ENCODE measurements around the gene FIBP. TPM values are rescaled to one million over a fixed set of nuclear protein-coding genes. Genes with fewer than 3 reads are reported as not detected.

The FIBP gene
- total and polyA plus RNA-seq, 7 experiments from 2014 or later = 25.9 to 78.3 (median 50.0) TPM

DNA sequence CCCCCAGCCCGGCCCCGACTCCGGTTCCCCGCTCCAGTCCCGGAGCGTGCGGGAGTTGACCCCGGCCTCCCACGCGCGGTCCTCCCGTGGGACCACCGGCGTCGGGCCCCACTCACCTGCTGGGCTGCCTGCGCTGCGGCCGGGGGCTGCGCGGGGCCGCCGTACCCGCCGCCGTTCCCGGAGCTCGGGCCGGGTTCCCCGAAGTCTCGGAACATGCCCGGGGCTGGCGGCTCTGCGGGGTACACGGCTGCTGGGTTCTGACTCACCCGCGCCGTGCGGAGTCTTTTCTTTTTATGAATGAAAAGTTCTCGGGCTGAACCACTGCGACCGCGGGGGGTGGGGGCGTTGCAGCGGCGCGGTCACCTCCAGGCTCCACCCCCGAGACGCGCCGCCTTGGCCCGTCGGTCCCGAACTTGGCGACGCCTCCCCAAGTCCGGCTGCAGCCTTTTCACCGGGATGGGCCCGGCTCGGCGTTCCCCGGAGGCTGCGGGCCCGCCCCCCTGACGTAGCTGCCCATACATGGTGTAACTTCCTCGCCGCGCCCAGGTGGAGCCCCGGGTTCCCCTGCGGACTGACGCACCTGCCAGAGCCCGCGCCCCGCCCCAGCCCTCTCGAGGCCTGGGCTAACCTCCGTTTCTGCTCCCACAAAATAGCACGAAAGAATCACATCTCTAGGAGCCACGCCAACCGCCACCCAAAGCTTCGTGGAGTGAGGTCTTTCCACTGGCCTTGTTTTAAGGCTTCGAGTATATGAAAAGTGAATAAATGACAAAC, 12.0 kb upstream of the FIBP start, which contains the start of gene FOSL1:
Gene FOSL1, minus strand, starts transcription at position 264 of the 774 bp plus-strand sequence. Its CDS starts 49 bp downstream, at position 215.
- Mint-ChIP-seq H3K27ac (peak within 1 kb of the TSS in 6 of 9 donors; percentile 43 to 88 (median 80)), H3K4me1 (peaks cover 6 to 42% (median 10%) of the 10 kb centered on the region in 7 donors), H3K4me3 (peak within 1 kb of the TSS; percentile 64 to 81 (median 74)), H3K27me3 (peaks cover 0 to 11% (median 3%) of the 10 kb centered on the region in 5 donors), H3K9me3 (no peaks in the 10 kb centered on the region), H3K36me3 (no peaks in the 10 kb centered on the region)
- ChIA-PET POLR2A (interaction anchor here (0.7 to 6.5 kb wide), 10 partner anchors 9 to 103 kb away, joined by 3 to 108 read pairs (median 6); partner anchors contain the start of genes C11orf68, CCDC85B and FIBP), CTCF (interaction anchor here (1.1 to 2.4 kb wide), 4 partner anchors 8 to 12 kb away, joined by 3 to 10 read pairs (median 7); partner anchors contain the start of genes CCDC85B and FIBP)
- ATAC-seq = peak; percentile 95
- peak; percentile 83 to 97 (median 89) for DNase-seq
- peak within 1 kb of the TSS; percentile 47 for H3K27ac ChIP-seq (ENCODE audit: low read depth, low read length)
- peaks cover 17 to 19% of the 10 kb centered on the region in 2 donors for H3K4me1 ChIP-seq (ENCODE audit: control insufficient read depth in 2 of 2, insufficient read depth in 2 of 2, low read length in 2 of 2)
- no peaks in the 10 kb centered on the region for H3K36me3 ChIP-seq (ENCODE audit: control insufficient read depth in 2 of 3, insufficient read depth in 3 of 3, low read length in 3 of 3)
- H3K4me3 ChIP-seq (ENCODE audit: low read length) = peak within 1 kb of the TSS; percentile 51
- no peaks in the 10 kb centered on the region for H3K9me3 ChIP-seq (ENCODE audit: control insufficient read depth in 2 of 3, low read length in 3 of 3)
- peaks cover 0 to 6% of the 10 kb centered on the region in 2 donors for H3K27me3 ChIP-seq (ENCODE audit: control insufficient read depth in 2 of 2, insufficient read depth in 2 of 2, low read length in 2 of 2)
- intact Hi-C loops (cut with micrococcal nuclease) = loop anchor here (1.0 to 10.0 kb wide), 6 partner anchors 10 to 154 kb away; partner anchors contain the start of genes C11orf68 (in 2 of the 2), CCDC85B (in 2 of the 2), DRAP1 (in 2 of the 2) and SART1 (in 1 of the 2)

DNA sequence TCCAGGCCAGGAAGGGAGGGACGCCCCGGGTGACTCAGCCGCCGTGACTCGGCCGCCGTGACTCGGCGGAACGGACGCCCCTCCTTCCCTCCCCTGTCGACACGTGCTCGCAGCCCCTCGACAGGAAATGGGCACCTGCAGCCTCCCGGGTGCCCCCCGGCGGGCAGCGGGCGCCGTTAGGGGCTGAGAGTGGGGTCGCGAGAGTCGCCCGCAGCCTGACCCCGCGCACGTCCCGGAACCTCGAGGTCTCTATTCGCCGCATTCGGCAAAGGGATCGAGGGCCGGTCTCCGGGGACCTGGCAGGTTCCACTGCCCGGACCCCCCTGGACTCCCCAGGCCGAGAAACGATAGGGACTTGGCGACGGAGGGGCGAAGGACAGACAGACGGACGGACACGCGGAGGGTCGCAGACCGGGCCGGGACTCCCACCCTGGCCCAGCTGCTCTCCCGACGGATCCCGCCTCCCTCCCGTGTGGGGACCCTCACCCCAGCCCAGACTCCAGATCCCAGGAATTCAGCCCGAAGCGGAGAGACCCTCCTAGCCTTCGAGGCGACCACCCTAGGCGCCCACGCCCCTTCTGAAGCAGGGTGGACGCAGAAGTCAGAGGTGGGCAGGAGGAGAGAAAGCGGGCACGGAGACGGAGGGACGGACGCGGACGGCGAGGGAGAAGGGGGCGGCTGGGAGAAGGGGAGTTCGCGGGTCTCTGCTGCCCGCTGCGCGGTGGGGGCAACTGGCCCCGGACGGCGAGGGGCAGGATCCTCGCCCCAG, 11.3 kb upstream of the FIBP start:
- Mint-ChIP-seq H3K27ac (peak overlapping the region in 2 of 9 donors; percentile 63 to 65), H3K27me3 (peaks cover 0 to 11% (median 3%) of the 10 kb centered on the region in 5 donors), H3K4me1 (peaks cover 7 to 45% (median 12%) of the 10 kb centered on the region in 7 donors), H3K4me3 (peak overlapping the region in 9 of 10 donors; percentile 20 to 81 (median 62)), H3K36me3 (no peaks in the 10 kb centered on the region), H3K9me3 (no peaks in the 10 kb centered on the region)
- Histone ChIP-seq H3K36me3 (ENCODE audit: control insufficient read depth in 2 of 3, insufficient read depth in 3 of 3, low read length in 3 of 3) (no peaks in the 10 kb centered on the region), H3K27ac (ENCODE audit: low read depth, low read length) (peak overlapping the region; percentile 47), H3K4me3 (ENCODE audit: low read length) (peak overlapping the region; percentile 51), H3K4me1 (ENCODE audit: control insufficient read depth in 2 of 2, insufficient read depth in 2 of 2, low read length in 2 of 2) (peaks cover 17 to 19% of the 10 kb centered on the region in 2 donors), H3K27me3 (ENCODE audit: control insufficient read depth in 2 of 2, insufficient read depth in 2 of 2, low read length in 2 of 2) (peaks cover 0 to 6% of the 10 kb centered on the region in 2 donors), H3K9me3 (ENCODE audit: control insufficient read depth in 2 of 3, low read length in 3 of 3) (no peaks in the 10 kb centered on the region)
- ChIA-PET POLR2A (interaction anchor here (1.4 to 6.5 kb wide), 4 partner anchors 9 to 29 kb away, joined by 3 to 108 read pairs (median 14); partner anchors contain the start of genes CCDC85B and FIBP), CTCF (interaction anchor here (1.1 to 1.8 kb wide), 2 partner anchors 9 to 12 kb away, joined by 3 to 7 read pairs; partner anchors contain the start of gene CCDC85B)
- intact Hi-C loops (cut with micrococcal nuclease) = loop anchor here (1.0 to 10.0 kb wide), 6 partner anchors 9 to 155 kb away; partner anchors contain the start of genes C11orf68 (in 2 of the 2), CCDC85B (in 2 of the 2), DRAP1 (in 2 of the 2) and SART1 (in 1 of the 2)
- no peak for ATAC-seq
- peak in 2 of 9 donors; percentile 52 to 81 for DNase-seq

DNA sequence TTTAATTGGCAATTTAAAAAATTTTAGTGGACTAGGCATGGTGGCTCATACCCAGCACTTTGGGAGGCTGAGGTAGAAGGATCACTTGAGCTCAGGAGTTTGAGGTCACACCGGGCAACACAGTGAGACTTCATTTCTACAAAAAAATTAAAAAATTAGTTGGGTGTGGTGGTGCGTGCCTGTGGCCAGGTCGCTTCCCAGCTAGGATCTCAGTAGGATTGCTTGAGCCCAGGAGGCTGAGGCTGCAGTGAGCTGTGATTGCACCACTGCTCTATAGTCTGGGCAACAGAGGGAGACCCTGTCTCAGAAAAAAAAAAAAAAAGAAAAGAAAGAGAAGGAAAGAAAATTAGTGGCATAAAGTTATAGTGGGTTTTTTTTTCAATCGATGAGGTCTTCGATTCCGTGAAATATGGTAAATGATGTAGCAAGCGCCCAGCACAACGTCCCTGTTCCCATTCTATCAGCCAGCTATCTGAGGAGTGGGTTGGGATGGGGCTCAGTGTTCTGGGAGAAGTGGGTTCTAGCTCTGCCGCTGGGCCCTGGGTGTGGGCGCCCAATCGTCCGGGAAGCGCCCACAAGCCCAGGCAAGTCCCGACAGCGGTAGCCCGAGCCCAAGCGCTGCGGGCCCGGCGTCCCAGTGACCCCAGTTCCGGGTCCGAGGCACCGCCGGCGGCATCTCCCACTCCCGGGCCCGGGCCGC, 10.5 kb upstream of the FIBP start:
- H3K27me3 Mint-ChIP-seq = peaks cover 0 to 10% (median 3%) of the 10 kb centered on the region in 5 donors
- H3K27ac ChIP-seq (ENCODE audit: low read depth, low read length) = peak overlapping the region; percentile 1
- DNase-seq (no peak), ATAC-seq (no peak)
- H3K36me3 ChIP-seq (ENCODE audit: control insufficient read depth in 2 of 3, insufficient read depth in 3 of 3, low read length in 3 of 3) = no peaks in the 10 kb centered on the region
- no peak overlapping the region for H3K4me3 ChIP-seq (ENCODE audit: low read length)
- H3K9me3 ChIP-seq (ENCODE audit: control insufficient read depth in 2 of 3, low read length in 3 of 3) = no peaks in the 10 kb centered on the region
- H3K4me1 ChIP-seq (ENCODE audit: control insufficient read depth in 2 of 2, insufficient read depth in 2 of 2, low read length in 2 of 2) = peaks cover 23 to 26% of the 10 kb centered on the region in 2 donors
- intact Hi-C loops (cut with micrococcal nuclease) = no loop called here
- POLR2A ChIA-PET = interaction anchor here (1.4 to 6.5 kb wide), 4 partner anchors 8 to 29 kb away, joined by 3 to 108 read pairs (median 14); partner anchors contain the start of genes CCDC85B and FIBP
- peaks cover 0 to 6% of the 10 kb centered on the region in 2 donors for H3K27me3 ChIP-seq (ENCODE audit: control insufficient read depth in 2 of 2, insufficient read depth in 2 of 2, low read length in 2 of 2)
- peak overlapping the region; percentile 62 to 83 (median 73) for H3K4me3 Mint-ChIP-seq
- H3K9me3 Mint-ChIP-seq = no peaks in the 10 kb centered on the region
- H3K4me1 Mint-ChIP-seq = peaks cover 7 to 51% (median 20%) of the 10 kb centered on the region in 7 donors
- H3K27ac Mint-ChIP-seq = peak overlapping the region in 6 of 9 donors; percentile 24 to 75 (median 72)
- CTCF ChIA-PET = interaction anchor here (0.8 to 1.3 kb wide), 4 partner anchors 9 to 60 kb away, joined by 3 to 5 read pairs (median 3); partner anchors contain the start of gene CCDC85B
- H3K36me3 Mint-ChIP-seq = no peaks in the 10 kb centered on the region

DNA sequence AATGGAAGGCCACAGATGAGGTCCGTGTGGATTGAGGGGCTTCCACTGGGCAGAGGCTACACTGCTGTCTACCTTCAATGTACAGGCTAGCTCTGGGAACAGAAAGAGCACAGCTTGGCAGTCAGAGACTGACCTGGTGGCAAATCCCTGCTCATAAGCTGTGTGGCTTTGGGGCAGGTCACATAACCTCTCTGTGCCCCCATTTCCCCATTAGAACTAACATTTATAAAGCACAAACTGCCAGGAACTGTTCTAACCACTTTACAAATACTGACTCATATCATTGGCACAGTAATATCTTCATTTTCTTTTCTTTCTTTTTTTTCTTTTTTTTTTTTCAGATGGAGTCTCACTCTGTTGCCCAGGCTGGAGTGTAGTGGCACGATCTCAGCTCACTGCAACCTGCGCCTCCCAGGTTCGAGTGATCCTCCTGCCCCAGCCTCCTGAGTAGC, 8.8 kb upstream of the FIBP start:
- Histone ChIP-seq H3K4me1 (ENCODE audit: control insufficient read depth in 2 of 2, insufficient read depth in 2 of 2, low read length in 2 of 2) (peaks cover 39 to 43% of the 10 kb centered on the region in 2 donors), H3K27ac (ENCODE audit: low read depth, low read length) (no peak overlapping the region), H3K27me3 (ENCODE audit: control insufficient read depth in 2 of 2, insufficient read depth in 2 of 2, low read length in 2 of 2) (peaks cover 0 to 6% of the 10 kb centered on the region in 2 donors), H3K4me3 (ENCODE audit: low read length) (no peak overlapping the region), H3K9me3 (ENCODE audit: control insufficient read depth in 2 of 3, low read length in 3 of 3) (no peaks in the 10 kb centered on the region), H3K36me3 (ENCODE audit: control insufficient read depth in 2 of 3, insufficient read depth in 3 of 3, low read length in 3 of 3) (no peaks in the 10 kb centered on the region)
- DNase-seq (no peak), ATAC-seq (no peak)
- Mint-ChIP-seq H3K9me3 (no peaks in the 10 kb centered on the region), H3K36me3 (no peaks in the 10 kb centered on the region), H3K27me3 (peaks cover 0 to 4% (median 0%) of the 10 kb centered on the region in 5 donors), H3K4me3 (peak overlapping the region in 1 of 10 donors; percentile 36), H3K27ac (peak overlapping the region in 1 of 9 donors; percentile 29), H3K4me1 (peaks cover 15 to 62% (median 35%) of the 10 kb centered on the region in 7 donors)
- ChIA-PET CTCF (interaction anchor here (5.0 kb wide), 1 partner anchor 12 kb away, joined by 36 read pairs; no protein-coding TSS in a partner anchor), POLR2A (interaction anchor here (0.6 to 5.0 kb wide), 5 partner anchors 21 to 227 kb away, joined by 3 to 21 read pairs (median 3); partner anchors contain the start of gene CFL1)
- intact Hi-C loops (cut with micrococcal nuclease) = no loop called here

DNA sequence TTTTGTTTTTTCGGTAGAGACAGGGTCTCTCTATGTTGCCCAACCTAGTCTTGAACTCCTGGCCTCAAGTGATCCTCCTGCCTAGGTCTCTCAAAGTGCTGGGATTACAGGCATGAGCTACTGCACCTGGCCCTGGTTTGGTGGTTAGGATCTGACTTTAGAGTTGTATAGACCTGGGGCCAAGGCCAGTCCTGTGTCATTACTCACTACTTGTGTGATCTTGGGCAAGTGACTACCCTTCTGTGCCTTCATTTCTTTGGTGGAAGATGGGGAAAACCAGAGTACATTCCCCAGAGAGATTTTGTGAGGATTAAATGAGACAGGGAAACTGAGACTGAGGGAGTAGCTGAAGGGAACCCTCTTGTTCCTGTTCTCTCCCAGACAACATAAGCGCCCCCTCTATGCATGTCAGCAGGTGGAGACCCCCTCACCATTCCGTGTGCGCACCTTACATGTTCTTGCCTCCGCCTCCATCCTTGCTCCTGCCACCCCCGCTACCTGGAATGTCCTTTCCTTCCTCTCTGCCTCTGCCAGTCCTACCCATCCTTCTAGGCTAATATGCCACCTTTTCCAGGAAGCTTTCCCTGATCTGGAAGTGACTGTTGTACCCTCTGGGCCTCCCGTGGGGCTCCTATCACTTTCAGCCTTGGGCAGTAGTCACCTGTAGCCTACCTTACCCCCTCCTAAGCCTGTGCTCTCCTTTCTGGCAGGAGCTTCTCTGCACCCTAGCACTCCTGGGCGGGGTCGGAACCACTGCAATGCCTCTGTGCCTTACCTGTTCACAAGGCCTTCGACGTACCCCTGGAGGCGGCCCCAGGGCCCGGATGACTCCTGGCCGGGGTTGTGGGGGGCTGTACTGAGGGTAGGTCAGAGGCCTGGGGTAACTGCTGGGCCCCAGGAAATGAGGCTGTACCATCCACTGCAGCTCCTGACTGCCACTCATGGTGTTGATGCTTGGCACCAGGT, 8.0 kb upstream of the FIBP start:
- Histone ChIP-seq H3K36me3 (ENCODE audit: control insufficient read depth in 2 of 3, insufficient read depth in 3 of 3, low read length in 3 of 3) (no peaks in the 10 kb centered on the region), H3K27ac (ENCODE audit: low read depth, low read length) (no peak overlapping the region), H3K4me3 (ENCODE audit: low read length) (no peak overlapping the region), H3K9me3 (ENCODE audit: control insufficient read depth in 2 of 3, low read length in 3 of 3) (no peaks in the 10 kb centered on the region), H3K27me3 (ENCODE audit: control insufficient read depth in 2 of 2, insufficient read depth in 2 of 2, low read length in 2 of 2) (peaks cover 0 to 6% of the 10 kb centered on the region in 2 donors), H3K4me1 (ENCODE audit: control insufficient read depth in 2 of 2, insufficient read depth in 2 of 2, low read length in 2 of 2) (peaks cover 43 to 48% of the 10 kb centered on the region in 2 donors)
- Mint-ChIP-seq H3K36me3 (no peaks in the 10 kb centered on the region), H3K4me3 (peak overlapping the region in 2 of 10 donors; percentile 3 to 15), H3K27me3 (peaks cover 0 to 3% (median 0%) of the 10 kb centered on the region in 5 donors), H3K9me3 (no peaks in the 10 kb centered on the region), H3K4me1 (peaks cover 17 to 62% (median 38%) of the 10 kb centered on the region in 7 donors), H3K27ac (peak overlapping the region in 5 of 9 donors; percentile 6 to 67 (median 19))
- no peak for ATAC-seq
- intact Hi-C loops (cut with micrococcal nuclease) = no loop called here
- DNase-seq = no peak
- CTCF ChIA-PET = interaction anchor here (0.6 to 5.0 kb wide), 2 partner anchors 11 to 375 kb away, joined by 4 to 36 read pairs; no protein-coding TSS in a partner anchor
- POLR2A ChIA-PET = interaction anchor here (0.6 to 5.0 kb wide), 8 partner anchors 11 to 227 kb away, joined by 3 to 21 read pairs (median 3); partner anchors contain the start of genes CFL1 and SART1
